Measurements from ENCODE around the gene NACC2.

Gene NACC2

DNA sequence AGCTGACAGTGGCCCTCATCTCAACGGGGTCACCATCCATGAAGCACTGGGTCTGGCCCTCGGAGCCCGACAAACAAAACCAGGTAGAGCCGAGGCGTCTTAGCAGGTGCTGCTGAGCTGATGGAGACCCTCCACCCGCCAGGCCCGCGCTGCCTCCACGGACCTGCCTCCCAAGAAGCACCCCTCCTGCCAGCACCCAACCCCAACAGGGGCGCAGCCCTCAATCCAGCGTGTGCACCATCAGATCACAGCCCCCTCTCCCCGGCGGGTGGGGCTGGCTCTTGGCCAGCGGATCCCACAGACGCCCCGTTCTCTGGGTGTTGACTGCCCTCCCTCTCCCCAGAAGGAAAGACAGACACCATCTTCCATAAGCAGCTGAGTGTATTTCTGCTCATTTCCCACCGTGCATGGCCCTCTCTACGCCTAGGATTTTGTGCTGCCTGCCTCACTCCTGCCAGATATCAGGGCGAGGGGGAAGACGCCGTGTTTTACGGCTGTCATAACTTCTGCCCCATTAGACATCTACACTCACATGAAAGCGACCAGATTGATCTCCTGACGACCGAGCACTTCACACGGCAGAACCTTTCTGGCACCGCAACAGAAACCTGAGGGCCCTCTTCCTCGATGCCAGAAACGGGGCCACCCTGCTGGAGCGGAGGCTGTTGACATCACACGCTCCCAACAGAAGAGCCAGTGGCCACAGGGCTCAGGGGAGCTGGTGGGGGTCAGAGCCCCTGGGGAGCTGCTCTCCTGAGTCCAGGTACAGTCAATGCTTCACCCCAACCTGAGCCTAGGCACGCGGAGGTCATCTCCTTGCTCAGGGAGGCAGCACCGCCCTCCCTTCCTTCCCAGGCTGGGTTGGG lies 12.4 kb downstream of the NACC2 start (continued):
- TF ChIP-seq SCRT2 (tag by site-specific recombination; IDR thresholded peaks at IDR 0.05) (no peak), ZBTB21 (tag by site-specific recombination; IDR thresholded peaks at IDR 0.05) (no peak), ZBTB20 (tag by site-specific recombination; IDR thresholded peaks at IDR 0.05) (peak; percentile 35; the same call in 1 of the 2 replicates), KLF16 (tag by site-specific recombination; IDR thresholded peaks at IDR 0.05) (no peak), HOXA7 (CRISPR knock-in tag; IDR thresholded peaks at IDR 0.05; ENCODE audit: borderline replicate concordance) (no peak), ZNF155 (tag by site-specific recombination; IDR thresholded peaks at IDR 0.05) (no peak), ZNF670 (tag by site-specific recombination; IDR thresholded peaks at IDR 0.05; ENCODE audit: low read depth) (no peak), ZSCAN16 (tag by site-specific recombination; IDR thresholded peaks at IDR 0.05) (no peak), ZNF132 (tag by site-specific recombination; IDR thresholded peaks at IDR 0.05; ENCODE audit: borderline replicate concordance) (no peak), ZNF335 (tag by site-specific recombination; conservative IDR thresholded peaks at IDR 0.05) (peak; percentile 93), FEZF1 (tag by site-specific recombination; IDR thresholded peaks at IDR 0.05) (peak; percentile 53), ZNF112 (tag by site-specific recombination; IDR thresholded peaks at IDR 0.05) (no peak), ZNF600 (tag by site-specific recombination; IDR thresholded peaks at IDR 0.05) (peak; percentile 90), ZNF174 (tag by site-specific recombination; IDR thresholded peaks at IDR 0.05) (no peak), ZNF701 (tag by site-specific recombination; IDR thresholded peaks at IDR 0.05) (no peak), ZNF830 (tag by site-specific recombination; IDR thresholded peaks at IDR 0.05; ENCODE audit: low read depth) (no peak), ZNF221 (tag by site-specific recombination; IDR thresholded peaks at IDR 0.05; ENCODE audit: borderline replicate concordance) (no peak)
- TF ChIP-seq, protein P1, sequence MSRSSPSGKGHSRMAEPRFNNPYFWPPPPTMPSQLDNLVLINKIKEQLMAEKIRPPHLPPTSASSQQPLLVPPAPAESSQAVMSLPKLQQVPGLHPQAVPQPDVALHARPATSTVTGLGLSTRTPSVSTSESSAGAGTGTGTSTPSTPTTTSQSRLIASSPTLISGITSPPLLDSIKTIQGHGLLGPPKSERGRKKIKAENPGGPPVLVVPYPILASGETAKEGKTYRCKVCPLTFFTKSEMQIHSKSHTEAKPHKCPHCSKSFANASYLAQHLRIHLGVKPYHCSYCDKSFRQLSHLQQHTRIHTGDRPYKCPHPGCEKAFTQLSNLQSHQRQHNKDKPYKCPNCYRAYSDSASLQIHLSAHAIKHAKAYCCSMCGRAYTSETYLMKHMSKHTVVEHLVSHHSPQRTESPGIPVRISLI (tag by site-specific recombination; IDR thresholded peaks at IDR 0.05) = no peak
- TF ChIP-seq, protein P2, sequence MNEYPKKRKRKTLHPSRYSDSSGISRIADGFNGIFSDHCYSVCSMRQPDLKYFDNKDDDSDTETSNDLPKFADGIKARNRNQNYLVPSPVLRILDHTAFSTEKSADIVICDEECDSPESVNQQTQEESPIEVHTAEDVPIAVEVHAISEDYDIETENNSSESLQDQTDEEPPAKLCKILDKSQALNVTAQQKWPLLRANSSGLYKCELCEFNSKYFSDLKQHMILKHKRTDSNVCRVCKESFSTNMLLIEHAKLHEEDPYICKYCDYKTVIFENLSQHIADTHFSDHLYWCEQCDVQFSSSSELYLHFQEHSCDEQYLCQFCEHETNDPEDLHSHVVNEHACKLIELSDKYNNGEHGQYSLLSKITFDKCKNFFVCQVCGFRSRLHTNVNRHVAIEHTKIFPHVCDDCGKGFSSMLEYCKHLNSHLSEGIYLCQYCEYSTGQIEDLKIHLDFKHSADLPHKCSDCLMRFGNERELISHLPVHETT (tag by site-specific recombination; IDR thresholded peaks at IDR 0.05) = no peak
- TF ChIP-seq, protein P3, sequence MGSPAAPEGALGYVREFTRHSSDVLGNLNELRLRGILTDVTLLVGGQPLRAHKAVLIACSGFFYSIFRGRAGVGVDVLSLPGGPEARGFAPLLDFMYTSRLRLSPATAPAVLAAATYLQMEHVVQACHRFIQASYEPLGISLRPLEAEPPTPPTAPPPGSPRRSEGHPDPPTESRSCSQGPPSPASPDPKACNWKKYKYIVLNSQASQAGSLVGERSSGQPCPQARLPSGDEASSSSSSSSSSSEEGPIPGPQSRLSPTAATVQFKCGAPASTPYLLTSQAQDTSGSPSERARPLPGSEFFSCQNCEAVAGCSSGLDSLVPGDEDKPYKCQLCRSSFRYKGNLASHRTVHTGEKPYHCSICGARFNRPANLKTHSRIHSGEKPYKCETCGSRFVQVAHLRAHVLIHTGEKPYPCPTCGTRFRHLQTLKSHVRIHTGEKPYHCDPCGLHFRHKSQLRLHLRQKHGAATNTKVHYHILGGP (tag by site-specific recombination; IDR thresholded peaks at IDR 0.05) = no peak
- TF ChIP-seq, protein P4, sequence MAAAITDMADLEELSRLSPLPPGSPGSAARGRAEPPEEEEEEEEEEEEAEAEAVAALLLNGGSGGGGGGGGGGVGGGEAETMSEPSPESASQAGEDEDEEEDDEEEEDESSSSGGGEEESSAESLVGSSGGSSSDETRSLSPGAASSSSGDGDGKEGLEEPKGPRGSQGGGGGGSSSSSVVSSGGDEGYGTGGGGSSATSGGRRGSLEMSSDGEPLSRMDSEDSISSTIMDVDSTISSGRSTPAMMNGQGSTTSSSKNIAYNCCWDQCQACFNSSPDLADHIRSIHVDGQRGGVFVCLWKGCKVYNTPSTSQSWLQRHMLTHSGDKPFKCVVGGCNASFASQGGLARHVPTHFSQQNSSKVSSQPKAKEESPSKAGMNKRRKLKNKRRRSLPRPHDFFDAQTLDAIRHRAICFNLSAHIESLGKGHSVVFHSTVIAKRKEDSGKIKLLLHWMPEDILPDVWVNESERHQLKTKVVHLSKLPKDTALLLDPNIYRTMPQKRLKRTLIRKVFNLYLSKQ (tag by site-specific recombination; IDR thresholded peaks at IDR 0.05; ENCODE audit: borderline replicate concordance) = no peak
- TF ChIP-seq, protein P5, sequence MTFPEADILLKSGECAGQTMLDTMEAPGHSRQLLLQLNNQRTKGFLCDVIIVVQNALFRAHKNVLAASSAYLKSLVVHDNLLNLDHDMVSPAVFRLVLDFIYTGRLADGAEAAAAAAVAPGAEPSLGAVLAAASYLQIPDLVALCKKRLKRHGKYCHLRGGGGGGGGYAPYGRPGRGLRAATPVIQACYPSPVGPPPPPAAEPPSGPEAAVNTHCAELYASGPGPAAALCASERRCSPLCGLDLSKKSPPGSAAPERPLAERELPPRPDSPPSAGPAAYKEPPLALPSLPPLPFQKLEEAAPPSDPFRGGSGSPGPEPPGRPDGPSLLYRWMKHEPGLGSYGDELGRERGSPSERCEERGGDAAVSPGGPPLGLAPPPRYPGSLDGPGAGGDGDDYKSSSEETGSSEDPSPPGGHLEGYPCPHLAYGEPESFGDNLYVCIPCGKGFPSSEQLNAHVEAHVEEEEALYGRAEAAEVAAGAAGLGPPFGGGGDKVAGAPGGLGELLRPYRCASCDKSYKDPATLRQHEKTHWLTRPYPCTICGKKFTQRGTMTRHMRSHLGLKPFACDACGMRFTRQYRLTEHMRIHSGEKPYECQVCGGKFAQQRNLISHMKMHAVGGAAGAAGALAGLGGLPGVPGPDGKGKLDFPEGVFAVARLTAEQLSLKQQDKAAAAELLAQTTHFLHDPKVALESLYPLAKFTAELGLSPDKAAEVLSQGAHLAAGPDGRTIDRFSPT (tag by site-specific recombination; IDR thresholded peaks at IDR 0.05) = no peak

All from HEK293 (cell line).